GM12878 (cell line): ENCODE data around the gene RAPGEF4.

Experiments used
- ASH2L ChIP-seq: fragments of 300-600, 200-600 bp; sonication (generic); IDR thresholded peaks from 2 replicates; pipeline ENCODE4 v1.6.1; 2017; ENCODE audit warnings: low read depth, mild to moderate bottlenecking, borderline replicate concordance
- BHLHE40 ChIP-seq, 2 experiments: fragments of 450-650 bp in 1 of 2; IDR thresholded peaks; 2 replicates each; pipeline ENCODE4 v1.6.1; 2011 to 2017; ENCODE audit warnings: low read depth in 2 of 2, borderline replicate concordance in 1 of 2, improper control_type of control experiment in 1 of 2, low read length in 1 of 2, mild to moderate bottlenecking in 1 of 2
- CHD2 ChIP-seq: IDR thresholded peaks from 2 replicates; pipeline ENCODE4 v1.6.1; 2011; ENCODE audit warnings: low read depth, low read length, improper control_type of control experiment, borderline replicate concordance
- CTCF ChIP-seq, 3 experiments: IDR thresholded peaks in 2 of 3; conservative IDR thresholded peaks in 1 of 3; 2 replicates each; pipeline ENCODE4 v1.5.1; 2011; ENCODE audit warnings: low read depth in 3 of 3, low read length in 3 of 3, mild to moderate bottlenecking in 3 of 3, control low read depth in 2 of 3, moderate library complexity in 2 of 3, inconsistent platforms in 1 of 3, mixed read lengths in 1 of 3; ENCODE audit not compliant: control insufficient read depth in 2 of 3, insufficient read depth in 1 of 3; ENCODE audit errors: extremely low read depth in 1 of 3
- ESRRA ChIP-seq: IDR thresholded peaks from 2 replicates; pipeline ENCODE4 v1.6.1; 2012; ENCODE audit warnings: mild to moderate bottlenecking, low read length, improper control_type of control experiment
- EZH2 ChIP-seq: IDR thresholded peaks from 2 replicates; pipeline ENCODE4 v1.6.1; 2012; ENCODE audit warnings: low read depth, mild to moderate bottlenecking, control low read depth, inconsistent platforms, low read length, borderline replicate concordance; ENCODE audit not compliant: control insufficient read depth
- POLR2A ChIP-seq: IDR thresholded peaks from 2 replicates; pipeline ENCODE4 v1.6.1; 2011; ENCODE audit warnings: low read depth, mild to moderate bottlenecking, low read length
- POLR2AphosphoS5 ChIP-seq: IDR thresholded peaks from 2 replicates; pipeline ENCODE4 v1.6.1; 2011; ENCODE audit warnings: mild to moderate bottlenecking, low read length, inconsistent platforms
- RBBP5 ChIP-seq: fragments of 200-600 bp; sonication (generic); conservative IDR thresholded peaks from 2 replicates; pipeline ENCODE4 v1.6.1; 2016
- TCF12 ChIP-seq: IDR thresholded peaks from 2 replicates; pipeline ENCODE4 v1.6.1; 2011; ENCODE audit warnings: low read depth, mild to moderate bottlenecking, low read length
- USF2 ChIP-seq: IDR thresholded peaks from 2 replicates; pipeline ENCODE4 v1.6.1; 2011; ENCODE audit warnings: low read depth, low read length, improper control_type of control experiment, borderline replicate concordance
- ZNF24 ChIP-seq: fragments of 450-650 bp; IDR thresholded peaks from 2 replicates; pipeline ENCODE4 v1.6.1; 2017; ENCODE audit warnings: antibody characterized with exemption, mild to moderate bottlenecking
- ZNF687 ChIP-seq: fragments of 450-650 bp; IDR thresholded peaks from 2 replicates; pipeline ENCODE4 v1.6.1; 2017; ENCODE audit warnings: mild to moderate bottlenecking, moderate library complexity

- no peak for TF ChIP-seq CTCF (IDR thresholded peaks at IDR 0.05 in 2 of 3, conservative IDR thresholded peaks at IDR 0.05 in 1 of 3; ENCODE audit: control insufficient read depth in 2 of 3, extremely low read depth in 1 of 3, insufficient read depth in 1 of 3, low read depth in 3 of 3, low read length in 3 of 3)
- TF ChIP-seq BHLHE40 (IDR thresholded peaks at IDR 0.05; ENCODE audit: borderline replicate concordance in 1 of 2, low read depth in 2 of 2, low read length in 1 of 2), result no peak
- no peak for TF ChIP-seq TCF12
- TF ChIP-seq EZH2, result no peak
- TF ChIP-seq POLR2A, result no peak
- no peak for TF ChIP-seq ZNF687
- no peak for TF ChIP-seq CHD2
- TF ChIP-seq RBBP5, result no peak
- no peak for TF ChIP-seq ESRRA
- TF ChIP-seq USF2, result no peak
- no peak for TF ChIP-seq POLR2AphosphoS5
- TF ChIP-seq ZNF24, result no peak
- no peak for TF ChIP-seq ASH2L
Measured at GRCh38 chr2:173043897-173044519, 308.4 kb downstream of the RAPGEF4 start.
